ENCODE results near the gene ARHGEF1.

- no peak for TF ChIP-seq CTCF (conservative IDR thresholded peaks at IDR 0.05 in 1 of 2, IDR thresholded peaks at IDR 0.05 in 1 of 2; ENCODE audit: extremely low read depth in 1 of 2, insufficient read depth in 1 of 2, low read depth in 1 of 2, low read length in 2 of 2)
- TF ChIP-seq EZH2 (IDR thresholded peaks at IDR 0.05; ENCODE audit: borderline replicate concordance, low read length) = no peak
Observed at GRCh38 chr19:41897820-41898219, 14.8 kb downstream of the ARHGEF1 start.
